Keratinocyte (primary cell): ENCODE results near the gene FXN. TPM values are rescaled to one million over a fixed set of nuclear protein-coding genes. Genes with fewer than 3 reads are reported as not detected.

Experiments
- DNase-seq: peaks from one replicate; pipeline ENCODE4 v3.0.0-alpha.2; 2011; ENCODE audit warnings: low read depth, missing footprints, low spot score
- FAIRE-seq: peaks from 2 replicates; lab custom pipeline; 2011; peaks lifted over from hg19 to GRCh38; lab: Jason Lieb, UNC
- H2AFZ ChIP-seq: 2 replicates; pipeline ENCODE4 v1.6.0; 2012; ENCODE audit warnings: low read length, control low read depth, inconsistent platforms; ENCODE audit not compliant: control insufficient read depth
- H3K27ac ChIP-seq: 2 replicates; pipeline ENCODE4 v1.5.1; 2011; ENCODE audit warnings: low read length; ENCODE audit not compliant: control insufficient read depth, insufficient read depth
- H3K27me3 ChIP-seq: 3 replicates; pipeline ENCODE4 v1.6.0; 2011; ENCODE audit warnings: low read length; ENCODE audit not compliant: control insufficient read depth, insufficient read depth; ENCODE audit errors: extremely low read depth
- H3K36me3 ChIP-seq, 2 experiments: 2 replicates in 1 of 2; 3 replicates in 1 of 2; pipeline ENCODE4 v1.5.1; 2011; ENCODE audit warnings: low read length in 2 of 2, mild to moderate bottlenecking in 1 of 2; ENCODE audit not compliant: control insufficient read depth in 2 of 2, insufficient read depth in 2 of 2; ENCODE audit errors: extremely low read depth in 1 of 2
- H3K4me1 ChIP-seq: 3 replicates; pipeline ENCODE4 v1.5.1; 2011; ENCODE audit warnings: low read length; ENCODE audit not compliant: control insufficient read depth, insufficient read depth; ENCODE audit errors: extremely low read depth
- H3K4me2 ChIP-seq: 3 replicates; pipeline ENCODE4 v1.6.0; 2011; ENCODE audit warnings: low read depth, low read length; ENCODE audit not compliant: control insufficient read depth, insufficient read depth; ENCODE audit errors: extremely low read depth
- H3K4me3 ChIP-seq, 3 experiments: fragments of 200-600 bp in 1 of 3; sonication (generic) in 1 of 3; 2 replicates in 2 of 3; 3 replicates in 1 of 3; pipeline ENCODE4 v1.5.1; 2011 to 2016; ENCODE audit warnings: low read length in 3 of 3, mild to moderate bottlenecking in 3 of 3, control low read depth in 2 of 3, inconsistent platforms in 1 of 3, low read depth in 1 of 3, mixed read lengths in 1 of 3, mixed run types in 1 of 3, moderate library complexity in 1 of 3; ENCODE audit not compliant: control insufficient read depth in 2 of 3, insufficient read depth in 2 of 3; ENCODE audit errors: extremely low read depth in 1 of 3
- H3K79me2 ChIP-seq: 2 replicates; pipeline ENCODE4 v1.6.0; 2012; ENCODE audit warnings: low read length; ENCODE audit not compliant: control insufficient read depth, insufficient read depth
- H3K9ac ChIP-seq: 3 replicates; pipeline ENCODE4 v1.6.0; 2011; ENCODE audit warnings: low read length; ENCODE audit not compliant: control insufficient read depth, insufficient read depth; ENCODE audit errors: extremely low read depth
- H3K9me1 ChIP-seq: 3 replicates; pipeline ENCODE4 v1.6.0; 2011; ENCODE audit warnings: low read length; ENCODE audit not compliant: control insufficient read depth, insufficient read depth; ENCODE audit errors: extremely low read depth
- H3K9me3 ChIP-seq: 2 replicates; pipeline ENCODE4 v1.5.1; 2012; ENCODE audit warnings: low read depth, low read length; ENCODE audit not compliant: control insufficient read depth
- H4K20me1 ChIP-seq: 3 replicates; pipeline ENCODE4 v1.6.0; 2011; ENCODE audit warnings: low read length; ENCODE audit not compliant: control insufficient read depth, insufficient read depth; ENCODE audit errors: extremely low read depth
- EZH2 ChIP-seq: IDR thresholded peaks from one replicate; pipeline ENCODE4 v1.6.1; 2012; ENCODE audit warnings: inconsistent platforms, mild to moderate bottlenecking, low read length, moderate library complexity
- dilution Hi-C: fragments of 300-500 bp; cut with MboI; formaldehyde crosslinking; loops from one replicate; pipeline ENCODE4 v1.7.0; 2020; ENCODE audit warnings: low sequenced_read_pairs; ENCODE audit not compliant: extremely low pct_ligation_motif_present
- polyA plus RNA-seq, 5 experiments: library from polyadenylated mRNA; depleted of rRNA in 3 of 5; stranded (reverse) in 3 of 5; stranded (forward) in 1 of 5; unstranded in 1 of 5; fragments of >200 nt; gene quantifications; 1 replicate in 1 of 5; 2 replicates in 3 of 5; 3 replicates in 1 of 5; pipeline versions ENCODE4 v1.2.1 to v1.2.3, GENCODE V29; 2011 to 2012; ENCODE audit warnings: missing spikeins in 2 of 5, low read depth in 1 of 5, low replicate concordance in 1 of 5
- TF ChIP-seq, protein P1 (sequence below), 3 experiments: IDR thresholded peaks in 1 of 3; conservative IDR thresholded peaks in 1 of 3; optimal IDR thresholded peaks in 1 of 3; 2 replicates in 2 of 3; 3 replicates in 1 of 3; pipeline versions ENCODE3 to v1.5.1; 2011; ENCODE audit warnings: low read length in 3 of 3, mild to moderate bottlenecking in 3 of 3, moderate library complexity in 2 of 3, control low read depth in 1 of 3, inconsistent platforms in 1 of 3; ENCODE audit not compliant: insufficient read depth in 2 of 3; ENCODE audit errors: extremely low read depth in 1 of 3

Gene FXN
- polyA plus RNA-seq, 1 donor (not counting 4 experiments of a cell fraction or from before 2014, with no cell fraction given): 24.3 TPM

DNA sequence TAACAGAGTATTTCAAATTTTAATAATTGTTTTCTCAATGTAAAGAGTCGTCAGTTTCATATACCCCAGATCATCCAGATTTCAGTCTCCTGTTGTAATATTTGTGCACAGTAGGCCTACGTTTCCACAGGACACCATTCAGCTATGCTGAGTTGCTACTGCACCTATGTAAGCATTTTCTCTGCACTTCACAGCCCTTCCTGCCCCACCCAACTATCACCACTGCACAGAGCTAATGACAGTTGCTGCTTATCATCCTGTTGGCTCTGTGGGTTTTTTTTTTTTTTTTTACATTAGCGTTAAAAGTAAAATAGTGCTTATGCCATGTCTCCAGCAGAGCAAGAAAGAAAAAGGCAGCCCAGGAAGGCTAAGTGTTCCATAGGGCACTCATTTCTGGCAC is 15.7 kb upstream of the FXN start:
- DNase-seq: no peak
- Histone ChIP-seq H4K20me1 (no peaks in the 10 kb centered on the region), H3K27ac (no peak overlapping the region), H3K36me3 (no peaks in the 10 kb centered on the region), H2AFZ (no peak overlapping the region), H3K9ac (no peak overlapping the region), H3K4me1 (no peaks in the 10 kb centered on the region), H3K79me2 (no peaks in the 10 kb centered on the region), H3K27me3 (no peaks in the 10 kb centered on the region), H3K9me1 (no peaks in the 10 kb centered on the region), H3K9me3 (no peaks in the 10 kb centered on the region), H3K4me2 (no peak overlapping the region), H3K4me3 (no peak overlapping the region)
- FAIRE-seq: no peak
- TF ChIP-seq, protein P1, sequence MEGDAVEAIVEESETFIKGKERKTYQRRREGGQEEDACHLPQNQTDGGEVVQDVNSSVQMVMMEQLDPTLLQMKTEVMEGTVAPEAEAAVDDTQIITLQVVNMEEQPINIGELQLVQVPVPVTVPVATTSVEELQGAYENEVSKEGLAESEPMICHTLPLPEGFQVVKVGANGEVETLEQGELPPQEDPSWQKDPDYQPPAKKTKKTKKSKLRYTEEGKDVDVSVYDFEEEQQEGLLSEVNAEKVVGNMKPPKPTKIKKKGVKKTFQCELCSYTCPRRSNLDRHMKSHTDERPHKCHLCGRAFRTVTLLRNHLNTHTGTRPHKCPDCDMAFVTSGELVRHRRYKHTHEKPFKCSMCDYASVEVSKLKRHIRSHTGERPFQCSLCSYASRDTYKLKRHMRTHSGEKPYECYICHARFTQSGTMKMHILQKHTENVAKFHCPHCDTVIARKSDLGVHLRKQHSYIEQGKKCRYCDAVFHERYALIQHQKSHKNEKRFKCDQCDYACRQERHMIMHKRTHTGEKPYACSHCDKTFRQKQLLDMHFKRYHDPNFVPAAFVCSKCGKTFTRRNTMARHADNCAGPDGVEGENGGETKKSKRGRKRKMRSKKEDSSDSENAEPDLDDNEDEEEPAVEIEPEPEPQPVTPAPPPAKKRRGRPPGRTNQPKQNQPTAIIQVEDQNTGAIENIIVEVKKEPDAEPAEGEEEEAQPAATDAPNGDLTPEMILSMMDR (optimal IDR thresholded peaks at IDR 0.05 in 1 of 3, IDR thresholded peaks at IDR 0.05 in 1 of 3, conservative IDR thresholded peaks at IDR 0.05 in 1 of 3; ENCODE audit: extremely low read depth in 1 of 3, insufficient read depth in 2 of 3, low read length in 3 of 3): no peak
- TF ChIP-seq EZH2: no peak
- dilution Hi-C loops: no loop called here

DNA sequence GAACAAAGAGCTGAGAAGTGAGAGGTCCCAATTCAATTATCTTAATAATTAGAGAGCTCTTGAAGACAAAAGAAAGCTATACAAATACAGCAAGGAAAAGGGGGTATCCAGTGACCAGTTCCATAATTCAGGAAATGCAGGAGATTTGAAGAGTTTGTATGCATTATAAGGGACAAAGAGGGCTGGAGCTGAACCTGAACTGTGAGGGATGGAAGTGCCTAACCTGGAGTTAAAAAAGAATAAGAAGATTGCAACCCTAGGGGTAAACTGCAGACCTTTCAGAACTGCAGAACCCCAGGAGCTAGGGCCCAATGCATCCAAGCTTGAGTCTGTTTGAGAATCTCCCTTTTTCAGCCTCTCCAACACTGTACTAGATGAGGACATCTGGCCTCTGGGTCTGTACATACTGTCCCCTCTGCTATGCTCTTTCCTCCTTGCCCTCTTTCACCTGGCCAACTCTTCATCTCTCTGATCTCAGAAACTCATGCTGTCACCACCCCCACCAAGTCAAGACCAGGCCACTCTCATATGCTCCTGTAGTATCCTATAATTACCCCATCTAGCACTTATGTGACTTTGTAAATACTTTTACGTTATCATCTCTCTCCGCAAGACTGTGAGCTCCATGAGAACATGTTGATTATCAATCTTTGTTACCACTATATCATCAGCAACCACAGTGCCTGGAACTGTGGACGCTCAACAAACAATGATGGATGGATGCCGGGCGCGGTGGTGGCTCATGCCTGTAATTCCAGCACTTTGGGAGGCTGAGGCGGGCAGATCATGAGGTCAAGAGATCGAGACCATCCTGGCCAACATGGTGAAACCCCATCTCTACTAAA is 15.0 kb upstream of the FXN start:
- no peaks in the 10 kb centered on the region for H3K9me1 ChIP-seq
- TF ChIP-seq, protein P1 (optimal IDR thresholded peaks at IDR 0.05 in 1 of 3, IDR thresholded peaks at IDR 0.05 in 1 of 3, conservative IDR thresholded peaks at IDR 0.05 in 1 of 3; ENCODE audit: extremely low read depth in 1 of 3, insufficient read depth in 2 of 3, low read length in 3 of 3): no peak
- TF ChIP-seq EZH2: no peak
- dilution Hi-C loops: no loop called here

More for the DNA sequence above, 15.0 kb upstream of the FXN start:
- Histone ChIP-seq H3K36me3 (no peaks in the 10 kb centered on the region), H3K4me3 (no peak overlapping the region), H3K27ac (no peak overlapping the region), H4K20me1 (no peaks in the 10 kb centered on the region), H3K4me1 (no peaks in the 10 kb centered on the region), H3K9ac (no peak overlapping the region), H3K9me3 (no peaks in the 10 kb centered on the region), H2AFZ (no peak overlapping the region), H3K4me2 (no peak overlapping the region), H3K27me3 (no peaks in the 10 kb centered on the region), H3K79me2 (no peaks in the 10 kb centered on the region)
- DNase-seq (no peak), FAIRE-seq (no peak)
